Myocyte (in vitro differentiated cells): ENCODE measurements around the gene DELE1. TPM values are rescaled to one million over a fixed set of nuclear protein-coding genes. Genes with fewer than 3 reads are reported as not detected.
"Not testable (repeated sequence)": the region's sequence is repeated elsewhere in the genome, so short reads cannot be mapped to it uniquely, and the experiment has no call there.

Source experiments
- DNase-seq: peaks from one replicate; pipeline ENCODE4 v3.0.0-alpha.2; 2012; ENCODE audit warnings: low read depth
- total RNA-seq: library from RNA; depleted of rRNA; stranded (reverse); fragments of >200 nt; gene quantifications from 2 replicates; pipeline ENCODE4 v1.2.3, GENCODE V29; 2014

Gene DELE1
- total RNA-seq, 1 donor from 2014 or later: 71.5 TPM

DNA sequence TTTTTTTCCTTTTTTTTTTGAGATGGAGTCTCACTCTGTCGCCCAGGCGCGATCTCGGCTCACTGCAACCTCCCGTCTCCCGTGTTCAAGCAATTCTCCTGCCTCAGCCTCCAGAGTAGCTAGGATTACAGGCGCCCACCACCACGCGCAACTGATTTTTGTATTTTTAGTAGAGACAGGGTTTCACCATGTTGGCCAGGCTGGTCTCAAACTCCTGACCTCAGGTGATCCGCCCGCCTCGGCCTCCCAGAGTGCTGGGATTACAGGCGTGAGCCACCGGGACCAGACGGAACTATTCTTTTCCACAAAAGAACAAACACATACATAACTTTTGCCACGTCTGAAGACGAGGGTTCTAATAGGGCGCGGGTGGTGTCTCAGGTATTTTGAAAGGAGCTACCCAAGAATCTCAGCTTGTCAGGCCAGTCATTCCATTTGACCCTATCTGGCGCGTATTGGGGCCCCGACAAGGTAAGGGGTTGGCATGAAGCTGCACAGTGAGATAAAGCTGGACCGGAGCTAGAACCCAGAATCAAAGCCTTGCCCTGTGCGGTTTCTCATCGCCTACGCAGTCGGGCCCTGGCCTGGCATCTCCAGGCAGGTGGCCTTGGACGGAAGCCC is 734 bp upstream of the DELE1 start:
- not testable (repeated sequence) for DNase-seq

DNA sequence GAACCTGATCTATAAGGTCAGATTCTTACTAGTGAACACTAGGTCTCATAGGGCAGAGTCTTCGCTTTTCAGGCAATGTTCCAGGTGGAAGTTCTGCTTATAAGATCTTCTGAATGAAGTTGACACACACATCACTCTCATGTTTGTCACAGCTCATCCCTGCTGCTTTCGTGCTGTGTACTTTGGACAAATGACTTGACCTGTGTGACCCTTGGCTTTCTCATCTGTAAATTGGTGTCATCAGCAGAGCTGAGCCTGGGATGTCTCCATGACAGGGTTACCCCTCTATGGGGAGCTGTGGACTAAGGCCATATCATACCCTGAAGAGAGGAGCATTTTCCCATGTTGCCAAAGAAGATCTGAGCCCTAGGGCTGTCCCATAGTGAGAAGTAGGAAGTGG is 2.8 kb downstream of the DELE1 start:
- DNase-seq: no peak

DNA sequence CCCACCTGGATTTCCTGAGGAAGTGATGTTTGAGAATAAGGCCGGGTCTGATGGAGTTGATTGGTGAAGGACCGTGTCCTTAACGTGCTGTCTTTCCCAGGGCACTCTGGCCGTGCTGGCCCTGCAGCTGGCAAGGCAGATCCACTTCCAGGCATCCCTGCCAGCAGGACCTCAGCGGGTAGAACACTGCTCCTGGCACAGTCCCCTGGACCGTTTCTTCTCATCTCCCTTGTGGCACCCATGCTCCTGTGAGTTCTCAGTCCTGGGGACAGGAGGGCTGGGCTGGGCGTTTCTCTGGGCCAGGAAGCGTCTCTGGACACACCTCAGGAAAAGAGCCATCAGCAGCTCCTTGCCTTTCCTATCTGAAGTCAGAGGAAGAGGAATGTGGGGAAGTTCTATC is 4.4 kb downstream of the DELE1 start:
- DNase-seq: no peak

DNA sequence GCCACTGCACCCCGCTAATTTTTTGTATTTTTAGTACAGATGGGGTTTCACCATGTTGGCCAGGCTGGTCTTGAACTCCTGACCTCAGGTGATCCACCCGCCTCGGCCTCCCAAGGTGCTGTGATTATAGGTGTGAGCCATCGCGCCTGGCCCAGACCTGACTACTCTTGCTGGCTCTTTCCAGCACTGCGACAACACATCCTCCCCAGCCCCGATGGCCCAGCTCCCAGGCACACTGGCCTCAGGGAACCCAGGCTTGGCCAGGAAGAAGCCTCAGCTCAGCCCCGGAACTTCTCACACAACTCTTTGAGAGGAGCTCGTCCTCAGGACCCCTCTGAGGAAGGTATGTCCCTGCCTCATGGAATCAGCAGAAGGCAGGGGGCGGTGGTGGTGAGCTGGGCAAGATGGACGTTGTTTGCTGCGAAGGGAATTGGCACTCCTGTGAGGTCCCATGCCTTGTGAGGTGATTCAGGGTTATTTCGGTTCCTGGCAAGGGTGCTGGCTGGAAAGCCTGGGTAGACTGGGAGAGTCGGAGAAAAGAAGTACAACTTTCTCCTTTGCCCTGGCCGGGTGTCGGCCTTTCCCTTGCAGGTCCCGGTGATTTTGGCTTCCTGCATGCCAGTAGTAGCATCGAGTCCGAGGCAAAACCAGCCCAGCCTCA is 5.9 kb downstream of the DELE1 start:
- DNase-seq: no peak

DNA sequence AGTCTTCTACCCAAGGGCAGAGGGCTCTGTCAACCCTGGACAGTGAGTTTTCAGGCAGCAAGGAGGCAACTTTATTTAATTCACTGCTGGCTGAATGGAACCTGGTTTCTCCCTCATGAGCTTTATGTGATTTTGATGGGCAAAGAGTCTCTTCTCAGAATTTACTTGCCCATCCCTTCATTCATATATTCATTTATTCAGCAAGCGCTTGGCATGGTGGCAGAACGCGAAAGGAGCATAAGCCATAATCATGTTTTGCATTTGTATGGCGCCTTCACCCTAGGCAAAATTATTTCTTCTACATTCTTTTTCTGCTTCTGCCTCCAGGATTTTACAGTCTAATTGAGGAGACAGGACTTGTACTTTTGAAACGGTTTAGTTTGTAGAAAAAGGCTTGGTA is 8.0 kb downstream of the DELE1 start:
- DNase-seq: no peak

DNA sequence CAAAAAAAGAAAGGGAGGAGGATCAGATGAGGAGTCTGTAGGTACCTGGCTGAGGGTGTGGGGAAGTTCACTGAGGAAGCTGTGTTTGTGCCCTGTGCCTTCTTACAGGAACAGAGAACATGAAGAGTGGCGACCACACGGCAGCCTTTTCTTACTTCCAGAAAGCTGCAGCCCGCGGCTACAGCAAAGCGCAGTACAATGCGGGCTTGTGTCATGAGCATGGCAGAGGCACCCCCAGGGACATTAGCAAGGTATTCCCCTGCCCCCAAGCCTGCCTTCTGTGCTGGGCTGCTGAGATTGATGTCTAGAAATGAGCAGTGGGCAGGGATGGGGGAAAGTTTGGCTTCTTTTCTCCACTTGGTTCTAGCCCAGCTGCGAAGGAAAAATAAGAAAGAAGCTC is 9.5 kb downstream of the DELE1 start:
- DNase-seq: no peak

DNA sequence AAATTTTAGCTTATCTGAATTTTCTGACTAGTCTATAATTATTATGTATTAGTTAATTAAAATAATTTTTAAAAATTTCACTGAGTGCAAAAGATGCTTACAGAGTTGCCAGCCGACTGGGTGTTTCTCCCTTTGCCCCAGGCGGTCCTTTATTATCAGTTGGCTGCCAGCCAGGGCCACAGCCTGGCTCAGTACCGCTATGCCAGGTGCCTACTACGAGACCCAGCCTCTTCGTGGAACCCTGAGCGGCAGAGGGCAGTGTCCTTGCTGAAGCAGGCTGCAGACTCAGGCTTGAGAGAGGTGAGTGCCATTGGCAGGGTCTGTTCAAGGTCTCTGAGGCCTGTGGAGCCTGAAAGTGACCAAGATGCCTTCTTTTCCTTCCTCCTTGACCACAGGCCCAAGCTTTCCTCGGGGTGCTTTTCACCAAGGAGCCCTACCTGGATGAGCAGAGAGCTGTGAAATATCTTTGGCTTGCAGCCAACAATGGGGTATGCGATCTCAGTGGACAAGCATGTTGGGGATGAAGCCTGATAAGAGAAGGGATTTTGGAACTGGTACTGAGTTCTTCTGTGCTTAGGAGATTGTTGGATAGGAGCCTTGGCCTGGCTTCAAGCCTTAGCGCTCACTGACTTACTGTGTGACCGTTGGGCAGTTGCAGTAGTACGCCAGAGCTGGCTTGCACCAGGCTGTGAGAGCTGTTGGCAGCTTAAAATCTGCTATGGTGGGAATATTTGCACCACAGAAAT is 10.6 kb downstream of the DELE1 start:
- DNase-seq: no peak

DNA sequence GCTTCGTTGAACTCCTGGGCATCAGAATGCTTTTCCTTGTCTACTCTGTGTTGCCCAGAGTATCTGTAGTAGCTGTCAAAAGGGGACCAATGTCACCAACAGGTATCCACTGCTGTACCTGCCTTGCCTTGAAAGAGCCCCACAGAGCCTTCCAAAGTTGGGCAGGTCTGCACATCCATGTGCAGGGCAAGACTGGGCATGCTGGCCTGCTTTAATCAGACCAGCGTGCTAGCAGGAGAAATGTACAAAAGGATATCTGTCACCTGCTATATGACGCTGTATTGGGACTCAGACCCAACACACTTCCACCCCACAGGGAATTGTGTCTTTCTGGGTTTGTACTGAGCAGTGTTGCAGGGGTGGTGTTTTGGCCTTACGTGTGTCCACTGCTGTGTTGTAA is 11.9 kb downstream of the DELE1 start:
- no peak for DNase-seq

DNA sequence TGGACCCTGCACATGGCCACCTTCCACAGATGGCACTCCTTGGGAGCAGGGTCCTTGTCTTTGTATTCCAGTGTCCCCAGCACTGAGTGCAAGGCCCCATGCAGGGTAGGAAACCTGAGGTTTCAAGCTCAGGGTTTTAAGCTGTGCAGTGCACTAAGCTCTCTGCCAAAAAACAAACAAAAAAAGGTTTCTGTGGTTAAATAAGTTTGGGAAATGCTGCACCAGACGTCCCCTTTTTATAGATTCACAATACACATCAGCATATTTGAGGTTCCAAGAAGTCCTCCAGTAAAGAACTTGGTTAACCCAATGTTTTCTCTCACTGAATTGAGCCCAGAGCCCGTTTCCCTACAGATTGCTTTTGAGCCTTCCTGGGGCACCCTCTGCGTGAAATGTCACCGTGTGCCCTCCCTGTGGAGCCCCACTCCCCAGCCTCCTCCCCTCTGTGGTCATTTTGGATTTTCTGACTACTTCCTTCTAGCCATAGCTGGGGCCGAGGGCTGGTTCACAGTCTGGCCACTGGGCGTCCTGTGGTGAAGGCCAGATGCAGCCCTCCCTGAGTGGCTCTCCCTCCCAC is 17.1 kb downstream of the DELE1 start:
- DNase-seq: peak; percentile 54

DNA sequence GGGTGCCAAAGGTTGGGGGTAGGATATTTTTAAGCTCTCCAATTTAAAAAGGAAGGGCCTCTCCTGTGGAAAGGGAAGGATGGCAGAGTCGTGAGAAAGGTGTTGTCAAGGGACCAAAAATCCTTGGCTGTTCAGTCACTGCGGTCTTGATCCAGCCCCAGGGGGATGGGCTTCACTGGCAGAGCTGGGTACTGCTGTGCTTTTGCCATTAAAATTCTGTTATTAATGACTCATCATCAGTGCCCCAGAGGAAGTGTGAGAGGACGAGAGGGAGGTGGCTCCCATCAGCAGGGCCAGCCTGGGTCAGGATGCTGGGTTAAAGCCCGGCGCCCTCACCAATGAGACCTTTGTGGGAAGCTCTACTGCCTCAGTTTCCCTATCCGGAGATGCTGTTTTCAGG is 17.6 kb downstream of the DELE1 start:
- DNase-seq: peak; percentile 34

DNA sequence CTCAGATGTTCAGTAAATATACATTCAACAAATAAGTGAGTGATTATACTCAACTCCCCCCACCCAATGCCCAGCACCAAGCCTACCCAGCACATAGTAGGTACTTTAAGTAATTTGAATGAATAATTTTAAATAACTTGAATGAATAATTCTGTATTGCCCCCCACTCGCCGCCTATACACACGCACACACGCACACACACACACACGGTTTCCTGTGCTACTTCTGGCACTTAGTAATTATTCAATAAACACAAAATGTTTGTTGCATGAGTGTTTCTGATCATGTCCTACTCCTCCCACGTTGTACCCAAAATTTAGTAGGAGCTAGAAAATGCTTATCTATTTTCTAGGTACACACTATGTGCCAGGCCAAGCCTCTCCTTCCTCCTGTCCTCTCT is 18.1 kb downstream of the DELE1 start:
- no peak for DNase-seq

DNA sequence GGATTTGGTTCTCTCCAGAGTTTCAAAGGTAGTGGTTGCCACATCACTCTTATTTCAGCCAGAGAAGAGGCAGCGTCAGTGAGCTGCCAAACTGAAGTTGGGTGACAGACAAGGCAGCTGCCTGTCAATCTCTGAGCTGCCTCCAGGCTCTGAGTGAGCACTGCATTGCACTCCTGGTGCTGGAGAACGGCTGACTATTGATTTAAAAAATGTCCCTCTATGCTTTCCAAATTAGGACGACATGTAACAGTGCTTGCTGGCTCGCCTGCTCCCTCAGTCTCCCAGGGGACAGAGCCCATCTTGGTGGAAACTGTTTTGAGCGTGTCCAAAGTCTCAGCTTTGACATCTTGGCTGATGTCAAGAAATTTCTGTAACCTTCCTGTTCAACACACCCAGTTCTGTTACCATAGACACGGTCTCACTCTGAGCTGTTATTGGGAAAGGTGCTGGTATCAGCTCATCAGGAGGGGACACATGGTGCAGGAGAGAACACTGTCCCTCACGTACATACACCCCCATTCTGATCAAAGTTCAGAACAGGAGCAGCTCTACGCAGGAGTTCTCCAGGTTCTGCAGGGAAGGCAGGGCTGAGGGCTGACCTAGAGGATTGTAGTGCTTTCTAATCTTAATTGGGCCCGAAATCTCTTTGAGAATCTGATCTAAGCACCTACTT is 18.6 kb downstream of the DELE1 start:
- peak; percentile 47 for DNase-seq

DNA sequence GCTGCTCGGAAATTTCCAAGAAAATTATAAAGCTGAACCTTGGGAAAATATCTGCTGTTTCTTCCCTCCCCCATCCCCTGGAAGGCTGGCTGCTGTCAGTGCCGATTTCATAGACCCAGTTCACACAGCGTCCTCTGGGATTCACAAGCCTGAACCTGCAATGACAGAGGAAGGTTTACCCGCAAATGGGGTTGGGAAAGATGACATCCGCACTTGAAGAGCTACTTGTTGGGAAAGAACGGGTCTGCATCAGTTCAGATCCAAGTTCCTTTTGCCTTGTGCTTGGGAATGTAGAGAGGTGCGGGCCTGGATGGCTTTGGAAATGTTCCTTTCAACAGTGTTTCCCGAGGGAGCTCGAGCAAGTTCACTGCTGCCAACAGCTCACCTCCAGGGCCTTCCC is 20.4 kb downstream of the DELE1 start:
- DNase-seq: no peak

DNA sequence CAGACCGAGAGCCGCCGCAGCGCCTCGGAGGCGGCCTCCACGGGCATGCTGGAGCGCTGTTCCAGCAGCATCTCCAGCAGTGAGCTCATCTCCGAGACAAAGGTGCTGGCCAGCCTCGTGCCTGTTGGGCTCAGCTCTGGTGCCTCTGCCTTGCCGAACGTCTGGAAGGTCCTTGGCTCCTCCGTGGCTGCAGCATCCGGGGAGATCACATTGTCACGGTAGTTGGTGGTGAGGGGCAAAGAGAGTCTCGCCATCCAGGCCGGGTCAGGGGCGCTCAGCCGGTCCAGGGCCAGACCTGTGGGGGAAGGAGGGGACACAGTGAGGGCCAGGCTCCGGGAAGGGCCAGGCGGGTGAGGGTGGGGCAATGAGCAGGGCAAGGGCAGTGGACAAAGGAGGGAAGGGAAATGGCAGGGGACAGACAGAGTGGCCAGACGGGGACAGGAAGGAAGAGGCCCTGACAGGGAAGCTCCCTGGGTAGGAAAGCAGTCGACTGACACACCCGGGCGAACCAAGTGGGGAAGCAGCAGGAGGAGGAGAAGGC is 21.9 kb downstream of the DELE1 start:
- no peak for DNase-seq

DNA sequence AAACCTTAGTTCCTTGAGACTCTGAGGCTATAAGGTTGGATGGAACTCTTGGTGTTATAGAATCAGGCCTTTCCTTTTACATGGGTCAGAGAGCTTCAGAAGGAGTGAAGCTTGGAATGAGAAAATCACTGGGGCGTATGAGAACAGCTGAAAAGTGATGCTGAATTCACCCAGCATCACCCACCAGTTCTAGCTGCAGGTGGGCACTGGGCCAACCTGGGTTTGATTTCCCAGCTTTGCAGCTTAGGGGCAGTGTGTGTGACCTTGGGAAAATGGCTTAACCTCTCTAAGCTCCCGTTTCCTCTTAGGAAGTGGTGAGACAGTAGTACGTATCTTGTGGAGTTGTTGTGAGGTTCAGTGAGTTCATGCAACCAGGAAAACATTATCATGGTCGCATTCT is 23.6 kb downstream of the DELE1 start:
- DNase-seq: no peak

DNA sequence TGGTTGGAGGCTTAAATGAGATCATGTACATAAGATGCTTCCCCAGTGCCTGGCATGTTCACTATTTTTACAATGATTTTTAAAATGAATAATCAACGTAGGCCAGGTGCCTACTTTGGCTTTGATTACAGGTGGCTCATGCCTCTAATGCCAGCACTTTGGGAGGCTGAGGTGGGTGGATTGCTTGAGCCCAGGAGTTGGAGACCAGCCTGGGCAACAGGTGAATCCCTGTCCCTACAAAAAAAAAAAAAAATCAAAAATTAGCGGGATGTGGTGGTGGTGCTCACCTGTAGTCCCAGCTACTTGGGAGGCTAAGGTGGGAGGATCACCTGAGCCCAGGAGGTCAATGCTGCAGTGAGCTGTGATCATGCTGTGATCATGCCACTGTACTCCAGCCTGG is 25.1 kb downstream of the DELE1 start:
- no peak for DNase-seq

DNA sequence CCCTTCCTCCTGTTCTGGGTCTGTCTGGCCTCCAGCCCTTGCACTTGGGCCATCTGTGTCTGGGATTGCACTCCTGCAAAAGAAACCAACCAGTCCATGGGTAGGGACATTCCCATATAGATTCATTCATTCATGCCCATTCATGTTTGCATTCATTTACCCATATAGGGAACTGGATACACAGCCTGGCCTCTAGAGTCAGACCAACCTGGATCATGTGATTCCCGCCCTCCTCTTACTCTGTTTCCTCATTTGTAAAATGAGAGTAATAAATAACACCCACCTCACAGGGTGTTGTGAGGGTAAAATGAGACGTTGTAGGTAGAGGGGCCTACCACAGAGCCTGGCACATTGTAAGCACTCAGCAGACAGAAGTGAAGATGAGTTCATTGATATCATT is 25.8 kb downstream of the DELE1 start:
- no peak for DNase-seq

DNA sequence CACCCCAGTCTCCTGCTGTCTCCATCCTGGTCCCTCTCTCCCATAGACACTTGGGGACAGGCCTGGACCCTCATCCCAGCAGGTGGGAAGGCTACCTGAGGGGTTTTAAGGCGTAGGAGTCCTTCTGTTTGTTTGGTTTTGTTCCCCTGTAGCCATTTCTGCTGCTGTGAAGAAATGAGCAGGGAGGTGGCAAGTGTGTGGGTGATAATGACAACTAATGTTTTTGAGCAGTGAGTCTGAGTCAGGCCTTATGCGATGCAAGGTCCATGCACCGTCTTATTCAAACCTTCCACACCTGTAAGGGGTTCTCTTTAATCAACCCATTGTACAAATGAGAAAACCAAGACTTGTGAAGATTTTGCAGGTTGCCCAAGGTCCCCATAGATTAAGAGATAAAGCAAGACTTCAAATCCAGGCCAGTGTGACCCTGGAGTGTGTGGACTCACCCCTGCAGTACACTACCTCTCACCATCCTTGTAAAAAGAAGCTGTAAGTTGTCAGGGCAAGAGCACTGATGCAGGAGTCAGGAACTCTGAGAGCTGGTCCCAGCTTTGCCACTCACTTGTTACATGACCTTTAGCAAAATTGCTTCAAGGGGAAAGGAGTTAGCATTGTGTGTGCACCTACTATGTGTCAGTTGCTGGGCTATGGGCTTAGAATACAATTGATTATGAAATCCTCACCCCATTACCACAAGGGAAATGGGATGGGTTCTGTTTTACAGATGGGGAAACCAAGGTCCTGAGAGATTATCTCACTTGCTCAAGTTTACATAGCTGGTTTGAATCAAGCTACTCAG is 26.7 kb downstream of the DELE1 start:
- no peak for DNase-seq

DNA sequence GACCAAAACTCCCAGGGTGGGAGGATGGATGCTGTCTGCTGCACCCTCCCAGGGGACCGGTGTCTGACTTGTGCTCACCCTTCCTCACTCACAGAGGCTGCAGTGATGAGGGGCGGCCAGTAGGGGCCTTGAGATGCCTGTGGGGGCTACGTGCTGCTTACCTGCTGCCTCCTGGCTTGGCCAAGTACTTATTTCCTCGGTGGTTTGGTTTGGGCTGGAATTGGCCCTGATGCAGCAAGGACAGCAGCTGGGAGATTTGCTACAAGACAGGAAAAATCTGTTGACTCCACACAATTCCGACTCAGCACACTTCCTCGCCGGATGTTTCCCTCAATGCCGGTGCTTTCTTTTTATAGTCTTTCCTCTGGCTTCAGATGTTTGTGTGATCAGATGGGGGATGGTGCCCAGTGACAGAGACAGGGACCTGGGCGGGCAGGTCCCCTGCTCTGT is 27.7 kb downstream of the DELE1 start:
- no peak for DNase-seq

DNA sequence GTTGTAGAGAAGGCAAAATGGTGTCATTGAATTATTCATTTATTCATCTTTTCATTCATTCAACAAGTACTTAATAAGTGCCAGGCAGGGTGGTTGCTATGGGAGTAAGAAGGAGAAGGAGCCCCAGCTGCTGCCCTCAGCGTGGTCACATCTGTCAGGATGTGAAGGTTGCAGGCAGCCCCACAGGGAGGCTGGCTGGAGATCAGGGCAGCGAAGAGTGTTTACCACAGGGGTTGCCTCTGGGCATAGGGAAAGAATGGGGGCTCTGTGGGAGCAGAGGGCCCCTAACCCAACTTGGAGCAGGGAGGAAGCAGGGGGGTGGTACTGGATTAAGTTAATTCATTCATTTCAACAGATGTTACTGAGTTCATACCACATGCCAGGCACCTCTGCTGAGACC is 28.3 kb downstream of the DELE1 start:
- no peak for DNase-seq

DNA sequence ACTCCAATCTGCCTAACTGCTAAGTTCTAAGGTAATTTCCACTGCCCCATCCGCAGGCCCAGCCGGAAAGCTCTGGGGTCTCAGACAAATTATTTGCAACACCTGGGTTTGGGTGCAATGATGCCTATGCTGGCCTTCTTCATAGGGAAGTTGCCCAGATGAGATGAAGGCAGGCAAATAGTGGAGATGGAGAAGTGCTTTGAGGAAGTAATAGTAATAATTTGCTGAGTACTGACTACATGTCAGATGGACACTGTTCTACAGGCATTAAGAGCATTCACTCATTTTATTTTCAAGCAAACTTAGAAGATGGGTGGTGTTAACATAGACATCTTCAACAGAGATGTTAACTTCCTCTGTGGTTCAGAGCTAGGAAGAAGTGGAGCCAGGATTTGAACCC is 30.5 kb downstream of the DELE1 start:
- no peak for DNase-seq
